Ishikawa (cell line): ENCODE measurements around the gene GTF2F2.

Source experiments
- CEBPB ChIP-seq: IDR thresholded peaks from 2 replicates; pipeline ENCODE4 v1.6.1; 2012
- CREB1 ChIP-seq: IDR thresholded peaks from 2 replicates; pipeline ENCODE4 v1.6.1; 2012; ENCODE audit warnings: low read depth
- EGR1 ChIP-seq: IDR thresholded peaks from 2 replicates; pipeline ENCODE4 v1.6.1; 2012
- EP300 ChIP-seq: IDR thresholded peaks from 2 replicates; pipeline ENCODE4 v1.6.1; 2012; ENCODE audit warnings: borderline replicate concordance
- FOXM1 ChIP-seq: IDR thresholded peaks from 2 replicates; pipeline ENCODE4 v1.6.1; 2012; ENCODE audit warnings: low read depth, borderline replicate concordance
- NFIC ChIP-seq: IDR thresholded peaks from 2 replicates; pipeline ENCODE4 v1.6.1; 2012
- RAD21 ChIP-seq: IDR thresholded peaks from 2 replicates; pipeline ENCODE4 v1.6.1; 2012; ENCODE audit warnings: low read depth
- TAF1 ChIP-seq: IDR thresholded peaks from 2 replicates; pipeline ENCODE4 v1.6.1; 2012; ENCODE audit warnings: low read depth, mild to moderate bottlenecking
- TCF12 ChIP-seq: IDR thresholded peaks from 2 replicates; pipeline ENCODE4 v1.6.1; 2012; ENCODE audit warnings: low read depth
- TEAD4 ChIP-seq: IDR thresholded peaks from 2 replicates; pipeline ENCODE4 v1.6.1; 2012
- YY1 ChIP-seq: IDR thresholded peaks from 2 replicates; pipeline ENCODE4 v1.6.1; 2012; ENCODE audit warnings: low read depth
- ZBTB7A ChIP-seq: IDR thresholded peaks from 2 replicates; pipeline ENCODE4 v1.6.1; 2012; ENCODE audit warnings: low read depth
- TF ChIP-seq, protein P1 (sequence below): IDR thresholded peaks from 2 replicates; pipeline ENCODE4 v1.6.1; 2012
- TF ChIP-seq, protein P2 (sequence below): IDR thresholded peaks from 2 replicates; pipeline ENCODE4 v1.6.1; 2012
- TF ChIP-seq, protein P3 (sequence below): IDR thresholded peaks from 2 replicates; pipeline ENCODE4 v1.6.1; 2012; ENCODE audit warnings: low read depth, mild to moderate bottlenecking

Gene GTF2F2

DNA sequence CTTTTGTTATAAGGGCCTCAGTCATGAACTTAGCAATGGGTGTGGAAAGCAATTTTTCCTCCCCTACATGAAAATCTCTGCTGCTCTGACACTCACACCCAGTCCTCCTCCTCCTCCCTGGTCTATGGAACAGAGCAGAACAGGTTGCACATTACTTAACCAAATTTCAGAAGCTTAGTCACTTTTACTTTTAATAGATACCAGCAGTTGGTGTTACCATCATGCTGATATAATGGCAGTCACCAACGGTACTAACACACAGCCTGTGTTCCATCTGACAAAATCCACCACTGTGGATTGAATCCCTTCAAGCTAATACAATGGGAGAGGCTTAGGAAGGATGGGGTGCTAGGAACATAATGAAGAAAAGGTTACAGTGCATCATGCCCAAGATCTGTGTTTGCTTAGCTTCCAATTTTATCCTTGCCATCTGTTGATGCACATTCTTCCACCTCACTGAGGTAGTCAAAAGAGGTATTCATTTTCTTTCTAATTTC lies 210.9 kb downstream of the GTF2F2 start:
- no peak for TF ChIP-seq CEBPB
- no peak for TF ChIP-seq YY1
- no peak for TF ChIP-seq CREB1
- no peak for TF ChIP-seq RAD21
- TF ChIP-seq, protein P1, sequence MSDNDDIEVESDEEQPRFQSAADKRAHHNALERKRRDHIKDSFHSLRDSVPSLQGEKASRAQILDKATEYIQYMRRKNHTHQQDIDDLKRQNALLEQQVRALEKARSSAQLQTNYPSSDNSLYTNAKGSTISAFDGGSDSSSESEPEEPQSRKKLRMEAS = no peak
- TF ChIP-seq TAF1 = no peak
- no peak for TF ChIP-seq FOXM1
- TF ChIP-seq TEAD4 = no peak

DNA sequence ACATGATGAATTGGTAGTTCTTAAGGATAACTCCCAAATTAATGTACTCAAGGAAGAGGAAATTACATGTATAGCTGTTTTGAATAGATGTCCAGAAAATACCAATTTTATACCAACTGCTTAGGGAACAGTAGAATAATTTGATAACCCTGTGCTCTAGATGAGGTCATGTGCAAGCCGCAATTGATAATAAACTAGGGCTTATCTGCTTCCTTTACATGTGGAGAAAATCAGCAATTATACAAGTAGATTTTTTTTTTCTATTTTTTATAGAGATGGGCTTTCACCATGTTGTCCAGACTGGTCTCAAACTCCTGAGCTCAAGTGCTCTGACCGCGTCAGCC lies 211.4 kb downstream of the GTF2F2 start:
- TF ChIP-seq EP300 (no peak), CREB1 (no peak), RAD21 (no peak), CEBPB (no peak), EGR1 (no peak), TCF12 (no peak)
- TF ChIP-seq, protein P2, sequence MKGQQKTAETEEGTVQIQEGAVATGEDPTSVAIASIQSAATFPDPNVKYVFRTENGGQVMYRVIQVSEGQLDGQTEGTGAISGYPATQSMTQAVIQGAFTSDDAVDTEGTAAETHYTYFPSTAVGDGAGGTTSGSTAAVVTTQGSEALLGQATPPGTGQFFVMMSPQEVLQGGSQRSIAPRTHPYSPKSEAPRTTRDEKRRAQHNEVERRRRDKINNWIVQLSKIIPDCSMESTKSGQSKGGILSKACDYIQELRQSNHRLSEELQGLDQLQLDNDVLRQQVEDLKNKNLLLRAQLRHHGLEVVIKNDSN = no peak
- TF ChIP-seq, protein P1 = no peak
- TF ChIP-seq, protein P3, sequence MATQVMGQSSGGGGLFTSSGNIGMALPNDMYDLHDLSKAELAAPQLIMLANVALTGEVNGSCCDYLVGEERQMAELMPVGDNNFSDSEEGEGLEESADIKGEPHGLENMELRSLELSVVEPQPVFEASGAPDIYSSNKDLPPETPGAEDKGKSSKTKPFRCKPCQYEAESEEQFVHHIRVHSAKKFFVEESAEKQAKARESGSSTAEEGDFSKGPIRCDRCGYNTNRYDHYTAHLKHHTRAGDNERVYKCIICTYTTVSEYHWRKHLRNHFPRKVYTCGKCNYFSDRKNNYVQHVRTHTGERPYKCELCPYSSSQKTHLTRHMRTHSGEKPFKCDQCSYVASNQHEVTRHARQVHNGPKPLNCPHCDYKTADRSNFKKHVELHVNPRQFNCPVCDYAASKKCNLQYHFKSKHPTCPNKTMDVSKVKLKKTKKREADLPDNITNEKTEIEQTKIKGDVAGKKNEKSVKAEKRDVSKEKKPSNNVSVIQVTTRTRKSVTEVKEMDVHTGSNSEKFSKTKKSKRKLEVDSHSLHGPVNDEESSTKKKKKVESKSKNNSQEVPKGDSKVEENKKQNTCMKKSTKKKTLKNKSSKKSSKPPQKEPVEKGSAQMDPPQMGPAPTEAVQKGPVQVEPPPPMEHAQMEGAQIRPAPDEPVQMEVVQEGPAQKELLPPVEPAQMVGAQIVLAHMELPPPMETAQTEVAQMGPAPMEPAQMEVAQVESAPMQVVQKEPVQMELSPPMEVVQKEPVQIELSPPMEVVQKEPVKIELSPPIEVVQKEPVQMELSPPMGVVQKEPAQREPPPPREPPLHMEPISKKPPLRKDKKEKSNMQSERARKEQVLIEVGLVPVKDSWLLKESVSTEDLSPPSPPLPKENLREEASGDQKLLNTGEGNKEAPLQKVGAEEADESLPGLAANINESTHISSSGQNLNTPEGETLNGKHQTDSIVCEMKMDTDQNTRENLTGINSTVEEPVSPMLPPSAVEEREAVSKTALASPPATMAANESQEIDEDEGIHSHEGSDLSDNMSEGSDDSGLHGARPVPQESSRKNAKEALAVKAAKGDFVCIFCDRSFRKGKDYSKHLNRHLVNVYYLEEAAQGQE = no peak

DNA sequence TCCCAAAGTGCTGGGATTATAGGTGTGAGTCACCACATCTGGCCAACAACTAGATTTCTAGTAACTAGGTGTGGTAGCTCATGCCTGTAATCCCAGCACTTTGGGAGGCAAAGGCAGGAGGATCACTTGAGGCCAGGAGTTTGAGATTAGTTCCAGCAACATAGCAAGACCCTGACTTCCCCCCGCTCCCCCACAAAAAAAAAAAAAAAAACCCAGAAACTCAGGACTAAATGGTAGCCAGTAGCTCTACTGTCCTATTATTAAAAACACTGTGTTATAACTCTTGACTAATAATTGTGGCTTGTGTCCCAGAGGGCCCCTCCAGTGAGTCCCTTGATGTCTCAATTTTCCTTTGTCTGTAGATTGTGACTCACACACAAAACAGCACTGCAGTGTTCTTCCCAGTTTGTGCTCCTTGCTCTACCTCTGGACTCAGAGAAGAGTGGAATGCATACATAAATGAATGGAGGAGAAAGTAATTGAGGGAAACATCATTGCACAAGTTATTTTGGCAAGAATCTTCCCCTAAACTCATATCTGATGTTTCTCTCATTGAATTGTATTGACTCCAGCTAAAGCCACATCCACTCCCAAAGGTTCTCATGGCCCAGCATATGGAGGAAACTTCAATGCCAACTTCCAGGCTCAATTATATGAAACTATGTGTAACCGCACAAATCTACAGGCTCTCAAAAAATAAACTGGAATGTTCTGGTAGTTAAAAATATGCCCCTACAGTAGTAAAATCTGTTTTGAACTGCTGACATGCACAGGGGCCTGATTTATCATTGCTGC lies 211.9 kb downstream of the GTF2F2 start:
- 0 out of 2 replicates have a peak, but pooled peaks have one; percentile 21 for TF ChIP-seq EP300
- TF ChIP-seq TCF12 = 0 out of 2 replicates have a peak, but pooled peaks have one; percentile 20
- no peak for TF ChIP-seq TEAD4
- TF ChIP-seq CEBPB = no peak
- no peak for TF ChIP-seq ZBTB7A
- TF ChIP-seq RAD21 = no peak
- no peak for TF ChIP-seq CREB1
- TF ChIP-seq, protein P1 = no peak
- 0 out of 2 replicates have a peak, but pooled peaks have one; percentile 8 for TF ChIP-seq NFIC
- TF ChIP-seq YY1 = no peak

DNA sequence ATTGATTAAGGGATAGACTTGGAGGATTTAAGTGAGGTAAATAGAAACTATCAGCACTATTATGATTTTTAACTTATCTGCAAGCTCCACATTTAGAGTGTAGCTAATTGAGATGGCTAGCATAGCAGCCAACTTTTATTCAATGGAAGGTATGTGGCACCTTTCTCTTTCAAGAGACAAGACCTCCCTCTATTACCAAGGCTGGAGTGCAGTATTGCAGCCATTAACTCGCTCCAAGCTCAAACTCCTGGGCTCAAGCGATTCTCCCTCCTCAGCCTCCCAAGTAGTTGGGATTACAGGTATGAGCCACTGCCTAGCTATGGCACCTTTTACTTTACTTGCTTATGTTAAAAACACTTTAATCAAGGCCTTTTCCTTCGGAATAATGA lies 212.5 kb downstream of the GTF2F2 start:
- TF ChIP-seq TCF12 = no peak
- TF ChIP-seq TEAD4 = no peak
- TF ChIP-seq, protein P1 = no peak
- no peak for TF ChIP-seq EGR1
- no peak for TF ChIP-seq NFIC

DNA sequence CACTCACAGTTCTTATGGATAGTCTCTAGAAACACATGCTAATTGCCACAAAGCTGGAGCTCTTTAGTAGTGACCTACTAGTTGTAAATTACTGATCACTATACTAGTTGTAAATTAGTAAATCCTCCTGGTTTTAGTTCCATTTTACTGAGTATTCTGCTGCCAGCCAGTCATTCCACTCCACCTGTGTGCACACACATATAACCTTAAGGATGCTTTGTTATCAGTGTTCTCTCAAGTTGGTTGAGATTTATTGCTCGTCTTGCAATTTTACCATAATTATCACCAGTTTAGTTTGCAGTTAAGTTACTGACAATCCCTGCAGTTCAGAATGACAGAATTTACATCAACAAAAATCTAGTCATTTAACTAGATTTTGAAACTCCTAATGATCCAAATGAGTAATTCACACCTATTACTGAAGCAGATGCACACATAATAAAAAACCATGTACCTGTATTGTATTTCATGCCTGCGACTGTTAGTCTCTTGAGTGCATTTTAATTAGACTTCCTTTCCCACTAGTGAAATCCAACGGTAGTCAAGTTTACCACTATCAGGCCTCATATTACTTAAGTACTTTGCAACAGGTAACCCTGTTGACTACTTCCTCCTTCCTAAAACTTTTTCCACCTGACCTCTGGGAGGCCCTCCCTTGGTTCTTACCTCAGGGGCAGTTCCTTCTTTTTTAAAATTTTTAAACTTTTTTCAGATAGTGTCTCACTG lies 213.1 kb downstream of the GTF2F2 start:
- TF ChIP-seq, protein P3 = no peak
- TF ChIP-seq TAF1 = no peak
- TF ChIP-seq TEAD4 = no peak
- TF ChIP-seq, protein P2 = no peak
- TF ChIP-seq CEBPB = no peak
- TF ChIP-seq EGR1 = no peak
- no peak for TF ChIP-seq EP300
- no peak for TF ChIP-seq FOXM1
